NOMO-1 treated with dmso at 0.1 percent for 144 hours (cell line): ENCODE data around the gene CMKLR1.

Experiments
- DNase-seq: peaks from one replicate; lab custom pipeline; 2025; ENCODE audit not compliant: unreplicated experiment; lab: John Stamatoyannopoulos, UW

CMKLR1 gene

GRCh38 chr12:108337235-108338223 is 1.6 kb downstream of the CMKLR1 start:
- DNase-seq: no peak

- peak; percentile 65 for DNase-seq
These were observed 3.6 kb downstream of the CMKLR1 start for GRCh38 chr12:108335349-108336119.

DNA sequence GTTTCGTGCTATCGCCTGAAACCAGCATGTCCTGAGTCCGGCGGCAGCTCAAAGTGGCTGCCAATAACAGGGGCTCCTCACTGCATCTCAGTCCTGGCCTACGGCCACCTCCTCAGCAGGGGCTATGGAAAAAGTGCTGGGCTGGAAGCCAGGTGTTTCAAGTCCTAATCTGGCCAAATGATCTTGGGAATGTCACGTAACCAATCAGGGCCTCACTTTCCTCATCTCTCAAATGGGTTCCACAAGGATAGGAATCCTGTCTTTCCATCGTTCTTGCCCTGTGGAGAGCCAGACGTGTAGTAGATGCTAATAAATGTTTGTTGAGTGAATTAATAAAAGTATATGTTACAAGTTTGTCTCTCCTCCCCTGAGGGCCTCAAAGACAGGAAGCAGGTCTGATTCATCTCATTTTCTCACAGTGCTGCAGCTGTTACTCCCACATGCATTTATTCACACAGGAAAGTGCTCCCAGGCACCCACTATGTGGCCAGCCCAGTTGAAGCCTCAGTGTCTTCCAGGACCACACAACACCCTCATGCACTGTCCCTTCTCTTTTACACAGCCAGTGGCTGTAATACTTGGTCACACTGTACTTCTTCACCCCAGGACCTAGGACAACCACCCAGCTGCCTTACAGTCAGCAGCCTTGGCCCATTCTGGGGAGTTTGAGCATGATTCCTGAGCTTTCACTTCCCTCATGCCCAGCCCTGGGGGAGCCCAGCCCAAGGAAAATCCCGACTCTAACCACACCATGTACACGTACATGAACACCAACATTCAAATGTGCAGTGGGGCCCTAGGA is 5.0 kb downstream of the CMKLR1 start:
- DNase-seq: no peak

- DNase-seq: peak; percentile 86
These were observed 6.2 kb downstream of the CMKLR1 start for GRCh38 chr12:108332791-108333382.

DNA sequence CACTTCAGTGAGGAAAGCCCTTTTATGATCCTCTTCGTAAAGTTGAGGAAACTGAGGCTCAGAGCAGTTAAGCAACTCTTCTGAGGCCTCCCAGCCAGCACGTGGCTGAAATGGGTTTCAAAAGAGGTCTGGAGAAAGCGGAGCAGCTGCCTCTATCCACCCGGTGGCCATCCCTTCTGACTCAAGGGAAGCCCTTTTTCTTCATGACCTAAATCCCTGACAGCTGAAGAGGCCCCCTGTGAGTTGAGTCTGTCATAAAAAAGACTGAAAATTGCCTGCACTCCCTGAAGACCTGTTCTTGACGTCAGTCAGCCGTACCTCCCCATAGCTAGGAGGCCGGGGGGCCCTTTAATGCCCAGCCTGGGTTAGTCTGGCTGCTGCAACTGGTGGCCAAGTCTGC is 10.7 kb downstream of the CMKLR1 start:
- DNase-seq: no peak

GRCh38 chr12:108327621-108328344 is 11.3 kb downstream of the CMKLR1 start:
- DNase-seq: no peak

GRCh38 chr12:108326254-108326750 is 12.8 kb downstream of the CMKLR1 start:
- DNase-seq: no peak

GRCh38 chr12:108325549-108325948 is 13.6 kb downstream of the CMKLR1 start:
- DNase-seq: no peak

GRCh38 chr12:108325018-108325358 is 14.1 kb downstream of the CMKLR1 start:
- no peak for DNase-seq

DNA sequence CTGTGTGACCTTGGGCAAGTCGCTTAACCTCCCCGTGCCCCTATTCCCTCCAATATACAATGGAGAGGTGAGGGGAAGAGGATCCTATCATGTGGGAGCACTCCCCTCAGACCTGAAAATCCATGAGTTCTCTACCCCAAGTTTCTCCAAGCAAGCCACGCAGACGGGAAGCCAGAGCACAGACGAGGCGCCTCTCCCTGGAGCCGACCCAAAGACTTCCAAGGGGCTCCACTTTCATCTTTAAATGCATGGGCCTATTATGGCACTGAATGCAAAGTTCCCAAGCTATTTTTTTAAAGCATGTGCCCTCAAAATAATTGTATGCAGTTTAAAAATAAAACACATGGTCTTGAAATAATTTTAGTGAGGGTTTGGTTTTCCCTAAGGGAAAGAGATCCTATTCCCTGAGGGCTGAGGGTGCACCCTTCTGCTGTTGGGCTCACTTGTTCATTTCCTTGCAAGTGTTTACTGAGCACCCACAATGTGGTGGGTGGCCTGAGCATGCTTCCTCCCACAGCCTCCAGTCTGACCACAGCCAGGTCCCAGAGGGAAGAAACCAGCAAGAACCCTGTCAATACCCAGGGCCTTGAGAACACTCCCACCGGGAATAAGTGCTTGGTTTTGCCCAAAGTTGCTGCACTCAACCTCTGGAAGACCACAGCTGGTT is 14.6 kb downstream of the CMKLR1 start:
- DNase-seq: no peak

- no peak for DNase-seq
These were observed 15.5 kb downstream of the CMKLR1 start for GRCh38 chr12:108323581-108323980.

DNA sequence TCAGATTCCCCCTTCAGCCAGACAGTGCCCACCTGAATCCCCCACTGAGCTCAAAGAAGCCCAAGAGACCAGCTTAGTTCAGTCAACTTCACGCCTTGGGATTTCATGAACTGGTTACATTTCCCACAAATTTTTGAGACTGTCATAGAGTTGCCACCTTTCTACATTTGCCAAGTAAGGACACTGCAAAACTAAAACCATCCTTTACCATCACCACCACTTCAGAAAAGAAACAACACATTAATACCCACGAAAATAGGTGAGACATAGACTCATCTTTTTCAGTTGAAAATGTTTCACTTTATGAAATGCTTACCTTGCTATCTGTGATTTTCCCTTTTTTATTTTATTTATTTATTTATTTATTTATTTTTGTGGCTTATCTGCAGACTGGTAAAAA is 16.1 kb downstream of the CMKLR1 start:
- DNase-seq: no peak

DNA sequence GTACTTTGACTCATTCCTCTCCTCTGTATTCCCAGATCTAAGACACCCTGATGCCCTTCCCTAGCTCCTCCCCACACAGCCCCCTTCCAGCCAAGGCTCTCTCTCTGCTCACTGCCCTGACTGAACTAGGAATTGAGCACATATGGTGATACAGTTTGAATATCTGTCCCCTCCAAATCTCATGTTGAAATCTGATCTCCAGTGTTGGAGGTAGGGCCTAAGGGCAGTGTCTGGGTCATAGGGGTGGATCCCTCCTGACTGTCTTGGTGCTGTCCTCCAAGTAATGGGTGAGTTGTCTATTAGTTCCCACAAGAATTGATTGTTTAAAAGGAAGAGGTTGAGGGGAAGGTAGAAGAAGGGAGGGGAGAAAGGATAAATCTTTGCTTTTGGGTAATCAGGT is 17.4 kb downstream of the CMKLR1 start:
- DNase-seq: no peak

DNA sequence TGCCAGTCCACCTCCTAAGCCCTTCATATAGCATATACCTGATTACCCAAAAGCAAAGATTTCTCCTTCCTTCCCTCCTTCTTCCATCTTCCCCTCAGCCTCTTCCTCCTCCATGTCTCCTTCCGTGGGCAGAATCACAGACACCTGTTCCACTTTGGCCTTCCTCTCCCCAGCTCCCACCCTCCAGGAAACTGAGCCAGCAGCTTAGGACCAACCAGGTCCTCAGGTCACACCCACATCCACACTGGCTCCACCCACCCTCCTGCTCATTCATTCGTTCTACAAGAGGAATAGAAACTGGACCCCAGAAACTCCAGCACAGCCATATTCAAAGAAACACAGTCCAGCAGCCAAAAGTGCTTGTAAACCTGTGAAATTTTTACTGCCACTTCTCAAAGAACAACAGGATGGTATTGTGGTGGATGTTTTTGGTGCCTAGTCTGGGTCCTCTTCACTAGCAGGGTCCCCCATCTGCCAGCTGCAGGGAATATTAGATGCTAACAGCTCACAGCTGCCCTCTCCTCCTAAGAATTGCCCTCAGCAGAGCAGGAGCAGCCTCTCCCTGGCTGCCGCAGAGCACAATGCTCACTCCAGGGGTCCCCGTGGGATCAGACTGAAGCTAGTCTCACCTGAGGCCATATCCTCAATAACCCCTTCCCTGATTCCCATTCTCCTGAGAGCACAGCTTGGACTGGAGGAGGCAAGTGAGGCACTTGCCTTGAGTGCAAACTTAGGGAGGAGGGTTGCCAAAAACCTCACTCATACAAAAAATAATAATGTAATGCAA is 18.4 kb downstream of the CMKLR1 start:
- DNase-seq: peak; percentile 15

GRCh38 chr12:108319277-108320234 is 19.6 kb downstream of the CMKLR1 start:
- DNase-seq: no peak

DNA sequence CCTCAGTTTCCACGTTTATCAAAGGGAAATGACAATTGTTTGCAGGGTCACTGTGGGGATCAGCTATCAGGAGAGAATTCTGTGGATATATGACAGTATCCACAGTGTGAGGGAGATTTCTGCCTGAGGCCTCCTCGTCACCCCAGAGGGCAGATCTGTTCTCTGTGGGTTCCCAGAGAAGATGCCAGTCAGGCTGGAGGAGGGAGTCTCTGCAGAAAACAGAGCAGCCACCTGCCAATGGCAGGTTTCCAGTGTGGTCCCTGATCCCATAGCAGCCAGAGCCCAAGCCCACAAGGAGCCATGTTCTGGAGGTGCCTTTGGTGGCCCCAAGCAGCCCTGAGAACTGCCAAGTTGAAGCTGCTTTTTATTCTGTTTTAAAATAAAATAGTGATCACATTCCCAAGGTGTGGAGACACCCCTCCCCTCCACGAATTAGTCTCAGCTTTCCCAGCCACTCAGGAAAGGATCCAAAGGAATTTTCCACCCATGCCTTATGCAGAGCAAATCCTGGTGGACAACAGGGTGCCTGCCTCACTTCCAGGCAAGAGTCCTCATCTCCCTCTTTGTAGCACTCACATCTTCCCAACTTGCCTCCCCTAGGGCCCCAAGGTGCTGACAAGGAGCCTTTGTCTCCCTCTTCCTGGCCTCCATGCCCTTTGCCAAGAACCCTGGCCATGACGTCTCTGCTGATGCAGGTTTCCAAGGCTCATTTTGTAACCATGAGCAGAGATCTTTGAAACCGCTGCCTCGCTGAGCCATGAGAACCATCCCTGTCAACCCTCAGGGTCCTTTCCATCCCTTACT is 20.4 kb downstream of the CMKLR1 start:
- no peak for DNase-seq
